Measurements from ENCODE around the gene GUF1. TPM values are rescaled to one million over a fixed set of nuclear protein-coding genes. Genes with fewer than 3 reads are reported as not detected.

Gene GUF1
- total and polyA plus RNA-seq, 2 of the 13 experiments (the other 11 are each of a cell fraction or from before 2014, with no cell fraction given), result 10.3 to 24.6 TPM

- TF ChIP-seq ZNF879 (CRISPR knock-in tag; IDR thresholded peaks at IDR 0.05) (no peak), CCAR2 (optimal IDR thresholded peaks at IDR 0.05; ENCODE audit: low read depth, low read length) (no peak), IKZF4 (CRISPR knock-in tag; IDR thresholded peaks at IDR 0.05; ENCODE audit: borderline replicate concordance, low read depth, not compliant biosample characterization) (no peak), ZNF619 (CRISPR knock-in tag; IDR thresholded peaks at IDR 0.05) (no peak), HNF4A (CRISPR knock-in tag; IDR thresholded peaks at IDR 0.05) (no peak), MED8 (CRISPR knock-in tag; IDR thresholded peaks at IDR 0.05; ENCODE audit: insufficient replicate concordance) (no peak), KLF12 (CRISPR knock-in tag; IDR thresholded peaks at IDR 0.05; ENCODE audit: borderline replicate concordance) (no peak), SP5 (CRISPR knock-in tag; IDR thresholded peaks at IDR 0.05; ENCODE audit: borderline replicate concordance, low read depth) (no peak), TFDP1 (CRISPR knock-in tag; IDR thresholded peaks at IDR 0.05; ENCODE audit: borderline replicate concordance) (no peak)
- no peaks in the 10 kb centered on the region for H4K20me1 ChIP-seq (ENCODE audit: insufficient read depth, low read length)
- no peak for ATAC-seq
- 0% methylated on average over 1 of the region's 1 CpG for WGBS (ENCODE audit: low lambda C conversion rate)
- H3K36me3 ChIP-seq (replicated peaks in 1 of 2; ENCODE audit: control insufficient read depth in 1 of 2, insufficient read depth in 2 of 2, low read length in 2 of 2), result no peaks in the 10 kb centered on the region
- H3K4me1 ChIP-seq (ENCODE audit: insufficient read depth, low read length), result no peaks in the 10 kb centered on the region
- BruUV-seq (replicated peaks), result no TSS peak
- no peak for FAIRE-seq
- ChIA-PET POLR2A (no interaction called here), CTCF (ENCODE audit: low intra/inter-chr PET ratio, low total read pairs) (no interaction called here)
- no peaks in the 10 kb centered on the region for H3K27me3 ChIP-seq (ENCODE audit: control insufficient read depth in 1 of 2, insufficient read depth in 2 of 2, low read length in 2 of 2)
- H2AFZ ChIP-seq (ENCODE audit: low read length), result no peak overlapping the region
- H3K4me3 ChIP-seq (replicated peaks in 1 of 3; ENCODE audit: insufficient read depth in 1 of 3, low read depth in 2 of 3, low read length in 3 of 3), result no peak overlapping the region
- H3K4me2 ChIP-seq (ENCODE audit: low read depth, low read length), result no peak overlapping the region
- in situ Hi-C loops (cut with HindIII; ENCODE audit: extremely low pct_ligation_motif_present, low pct_unique_long_range_greater_than_20kb), result loop anchor here (25.0 kb wide), 2 partner anchors 1509 to 1659 kb away; no protein-coding TSS in a partner anchor
- peaks cover 34% of the 10 kb centered on the region for H3K9me3 ChIP-seq (ENCODE audit: low read length)
- intact Hi-C loops (cut with micrococcal nuclease; ENCODE audit: unreplicated experiment), result no loop called here
- H3K27ac ChIP-seq (ENCODE audit: extremely low read length, insufficient read depth, low read length), result no peak overlapping the region
- no peak for DNase-seq (ENCODE audit: low spot score)
- no peak overlapping the region for H3K9ac ChIP-seq (ENCODE audit: insufficient read depth, low read depth, low read length)
- H3K79me2 ChIP-seq (ENCODE audit: insufficient read depth, low read length), result no peaks in the 10 kb centered on the region
Observed at GRCh38 chr4:44646151-44646550, 32.1 kb upstream of the GUF1 start.

Measured in HepG2 (cell line).